Esophagus (tissue), 2 donors: ENCODE data around the gene TCP1. TPM values are rescaled to one million over a fixed set of nuclear protein-coding genes. Genes with fewer than 3 reads are reported as not detected.
"Not testable (repeated sequence)": the region's sequence is repeated elsewhere in the genome, so short reads cannot be mapped to it uniquely, and the experiment has no call there.

Experiments
- H3K27ac ChIP-seq, 2 donors: one replicate each; pipeline ENCODE4 v1.5.1; 2013; ENCODE audit warnings: low read depth in 2 of 2, mild to moderate bottlenecking in 2 of 2, inconsistent platforms in 1 of 2, low read length in 1 of 2, moderate library complexity in 1 of 2
- H3K27me3 ChIP-seq, 2 donors: one replicate each; pipeline ENCODE4 v1.6.1; 2013; ENCODE audit warnings: low read length in 2 of 2, control low read depth in 1 of 2, mild to moderate bottlenecking in 1 of 2; ENCODE audit not compliant: insufficient read depth in 2 of 2, control insufficient read depth in 1 of 2
- H3K36me3 ChIP-seq, 2 donors: one replicate each; pipeline ENCODE4 v1.6.1; 2013; ENCODE audit warnings: low read length in 1 of 2; ENCODE audit not compliant: control insufficient read depth in 2 of 2, insufficient read depth in 2 of 2
- H3K4me1 ChIP-seq, 2 donors: one replicate each; pipeline ENCODE4 v1.6.1; 2013; ENCODE audit warnings: low read length in 1 of 2; ENCODE audit not compliant: control insufficient read depth in 2 of 2, insufficient read depth in 2 of 2
- H3K4me3 ChIP-seq, 2 donors: one replicate each; pipeline ENCODE4 v1.5.1; 2013; ENCODE audit warnings: low read length in 2 of 2, mild to moderate bottlenecking in 2 of 2, low read depth in 1 of 2, moderate library complexity in 1 of 2
- H3K9me3 ChIP-seq, 2 donors: one replicate each; pipeline ENCODE4 v1.6.1; 2013; ENCODE audit warnings: mild to moderate bottlenecking in 2 of 2, low read depth in 1 of 2, low read length in 1 of 2, moderate library complexity in 1 of 2; ENCODE audit not compliant: control insufficient read depth in 2 of 2, insufficient read depth in 1 of 2
- WGBS, 2 donors: extraction: QIAGEN DNeasy Blood & Tissue Kit; methylation state at CpG; one replicate each; pipeline ENCODE4 v1.1.7; 2013; 5-methylcytosine and 5-hydroxymethylcytosine counted together
- polyA plus RNA-seq, 2 donors: library from polyadenylated mRNA; stranded (reverse); fragments of 200-250 nt; gene quantifications; one replicate each; pipeline ENCODE4 v1.2.3, GENCODE V29; 2013
- donor health status: healthy with polysubstance abuse.
- donor health status: Bipolar disorder and iron deficiency.

The TCP1 gene
- polyA plus RNA-seq, 2 donors = 71.3 to 93.6 TPM

DNA sequence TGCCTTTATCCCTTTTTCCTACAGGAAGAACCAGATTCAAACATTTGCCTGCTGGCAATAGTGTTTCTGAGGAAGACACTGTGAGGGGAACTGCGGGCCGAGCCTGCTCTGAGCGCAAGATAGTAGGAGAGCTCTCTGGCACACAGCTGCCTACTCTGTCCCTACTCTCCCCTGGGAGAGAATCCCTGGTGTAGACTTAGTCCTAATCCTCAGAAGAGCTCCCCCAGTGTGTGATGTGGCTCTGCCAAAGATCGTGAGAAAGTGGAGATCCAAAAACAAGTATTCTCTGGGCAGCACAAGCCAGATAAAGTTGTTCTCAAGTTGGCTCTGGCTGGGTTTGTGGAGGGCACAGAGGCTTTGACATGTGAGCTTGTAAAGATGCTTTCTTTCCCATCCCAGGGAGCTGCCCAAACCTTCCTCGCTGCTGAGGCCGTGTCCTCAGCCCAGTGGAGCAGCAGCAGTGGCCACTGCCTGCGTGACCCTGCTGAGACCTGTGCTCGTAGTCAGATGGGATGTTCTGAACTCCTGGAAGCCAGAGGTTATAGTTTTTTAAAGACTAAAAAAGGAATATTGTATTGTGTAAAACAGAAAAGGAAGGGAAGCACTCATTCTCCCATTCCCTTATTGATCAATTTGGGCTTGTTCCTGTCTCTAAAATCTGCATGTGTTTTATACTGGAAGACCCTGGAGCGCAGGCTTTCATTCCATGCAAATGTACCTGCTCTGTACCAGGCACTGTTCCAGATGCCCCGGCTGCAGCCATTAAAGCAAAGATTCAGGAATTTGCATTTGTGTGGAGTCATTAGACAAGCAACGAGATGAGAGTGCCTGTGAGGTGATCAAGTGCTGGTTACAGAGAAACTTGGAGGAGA is 41.3 kb upstream of the TCP1 start:
- no peaks in the 10 kb centered on the region for H3K27me3 ChIP-seq
- no peaks in the 10 kb centered on the region for H3K9me3 ChIP-seq
- no peak overlapping the region for H3K27ac ChIP-seq
- 70 to 71% methylated on average over 11 of the region's 11 CpGs for WGBS, 2 donors
- no peaks in the 10 kb centered on the region for H3K4me1 ChIP-seq
- no peaks in the 10 kb centered on the region for H3K36me3 ChIP-seq
- no peak overlapping the region for H3K4me3 ChIP-seq

- Histone ChIP-seq H3K4me1 (no peaks in the 10 kb centered on the region), H3K9me3 (no peaks in the 10 kb centered on the region), H3K27ac (no peak overlapping the region), H3K27me3 (no peaks in the 10 kb centered on the region), H3K36me3 (no peaks in the 10 kb centered on the region), H3K4me3 (no peak overlapping the region)
- 53 to 58% methylated on average over 4 of the region's 4 CpGs for WGBS, 2 donors
These were observed 40.1 kb upstream of the TCP1 start for GRCh38 chr6:159829526-159829925.

- Histone ChIP-seq H3K4me1 (no peaks in the 10 kb centered on the region), H3K27ac (no peak overlapping the region), H3K9me3 (no peaks in the 10 kb centered on the region), H3K27me3 (no peaks in the 10 kb centered on the region), H3K4me3 (no peak overlapping the region), H3K36me3 (no peaks in the 10 kb centered on the region)
- WGBS, 2 donors = 53% methylated on average over 7 of the region's 7 CpGs
These were observed 38.7 kb upstream of the TCP1 start for GRCh38 chr6:159828074-159828473.

GRCh38 chr6:159826968-159827647 is 37.7 kb upstream of the TCP1 start:
- 85 to 88% methylated on average over 16 of the region's 16 CpGs for WGBS, 2 donors
- H3K4me1 ChIP-seq = no peaks in the 10 kb centered on the region
- H3K27me3 ChIP-seq = no peaks in the 10 kb centered on the region
- no peak overlapping the region for H3K27ac ChIP-seq
- H3K36me3 ChIP-seq = no peaks in the 10 kb centered on the region
- no peak overlapping the region for H3K4me3 ChIP-seq
- H3K9me3 ChIP-seq = no peaks in the 10 kb centered on the region

GRCh38 chr6:159826004-159826403 is 36.6 kb upstream of the TCP1 start:
- Histone ChIP-seq H3K27ac (no peak overlapping the region), H3K4me1 (no peaks in the 10 kb centered on the region), H3K36me3 (no peaks in the 10 kb centered on the region), H3K27me3 (no peaks in the 10 kb centered on the region), H3K4me3 (no peak overlapping the region), H3K9me3 (no peaks in the 10 kb centered on the region)
- 95 to 97% methylated on average over 13 of the region's 13 CpGs for WGBS, 2 donors

GRCh38 chr6:159824690-159825089 is 35.3 kb upstream of the TCP1 start:
- not testable (repeated sequence) for H3K4me3 ChIP-seq

GRCh38 chr6:159823953-159824352 is 34.6 kb upstream of the TCP1 start:
- Histone ChIP-seq H3K36me3 (peaks cover 0 to 3% of the 10 kb centered on the region in 2 donors), H3K9me3 (no peaks in the 10 kb centered on the region), H3K27ac (no peak overlapping the region), H3K27me3 (no peaks in the 10 kb centered on the region), H3K4me3 (no peak overlapping the region), H3K4me1 (no peaks in the 10 kb centered on the region)
- WGBS, 2 donors = 91% methylated on average over 3 of the region's 3 CpGs

More at GRCh38 chr6:159824690-159825089, 35.3 kb upstream of the TCP1 start:
- H3K9me3 ChIP-seq, H3K27ac ChIP-seq, H3K27me3 ChIP-seq, H3K36me3 ChIP-seq, H3K4me1 ChIP-seq: not testable (repeated sequence)
- WGBS, 2 donors = 95 to 96% methylated on average over 9 of the region's 9 CpGs

DNA sequence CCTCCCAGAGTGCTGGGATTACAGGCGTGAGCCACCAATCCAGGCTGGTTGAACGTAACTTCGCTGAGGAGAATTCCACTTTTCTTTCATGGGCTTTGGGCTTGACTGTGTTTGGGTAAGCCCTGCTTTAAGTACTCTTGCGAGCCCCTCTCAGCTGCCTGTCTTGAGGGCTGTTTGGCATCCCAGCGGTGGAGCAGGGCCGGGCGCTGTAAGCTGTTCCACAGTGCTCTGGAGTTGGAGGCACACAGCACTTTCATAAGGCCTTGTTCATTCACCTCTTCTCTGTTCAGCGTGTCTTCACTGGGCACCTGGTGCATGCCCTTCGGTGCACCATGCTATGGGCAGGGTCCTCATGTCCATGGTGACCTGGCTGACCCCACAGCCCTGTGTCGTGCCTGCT is 32.3 kb upstream of the TCP1 start:
- 90 to 93% methylated on average over 10 of the region's 10 CpGs for WGBS, 2 donors
- H3K4me3 ChIP-seq = no peak overlapping the region

DNA sequence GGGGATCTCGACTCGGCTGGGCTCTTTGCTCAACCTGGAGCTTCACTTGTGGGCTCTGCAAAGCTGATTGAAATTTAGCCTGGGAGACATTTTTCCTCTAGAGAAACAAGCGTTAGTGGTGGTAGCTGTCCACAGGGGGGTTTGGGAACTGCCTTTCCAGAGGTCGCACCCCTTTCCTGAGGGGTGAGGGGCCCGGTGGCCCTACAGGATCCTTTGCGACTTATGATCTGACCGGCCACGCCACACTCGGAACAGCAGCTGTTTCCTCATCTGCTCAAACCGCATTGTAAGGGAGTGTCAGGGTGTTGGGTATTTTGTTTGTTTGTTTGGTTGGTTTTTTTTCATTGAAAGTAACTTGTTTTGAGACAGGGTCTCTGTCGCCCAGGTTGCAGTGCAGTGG is 31.7 kb upstream of the TCP1 start:
- 86 to 87% methylated on average over 11 of the region's 11 CpGs for WGBS, 2 donors
- Histone ChIP-seq H3K4me3 (no peak overlapping the region), H3K9me3 (no peaks in the 10 kb centered on the region), H3K4me1 (no peaks in the 10 kb centered on the region), H3K36me3 (peaks cover 0 to 3% of the 10 kb centered on the region in 2 donors), H3K27ac (no peak overlapping the region), H3K27me3 (no peaks in the 10 kb centered on the region)

More for the DNA sequence above, 32.3 kb upstream of the TCP1 start:
- H3K4me1 ChIP-seq = no peaks in the 10 kb centered on the region
- no peaks in the 10 kb centered on the region for H3K9me3 ChIP-seq
- H3K36me3 ChIP-seq = peaks cover 0 to 3% of the 10 kb centered on the region in 2 donors
- H3K27me3 ChIP-seq = no peaks in the 10 kb centered on the region
- no peak overlapping the region for H3K27ac ChIP-seq
